HG03060 (cell line): ENCODE results near the gene PER1.

Source experiments
- ATAC-seq: cut with Tn5 transposase; IDR thresholded peaks from one replicate; pipeline ENCODE4 v1.9.1; 2021; ENCODE audit warnings: low read depth, moderate number of reproducible peaks; ENCODE audit not compliant: unreplicated experiment

Gene PER1

DNA sequence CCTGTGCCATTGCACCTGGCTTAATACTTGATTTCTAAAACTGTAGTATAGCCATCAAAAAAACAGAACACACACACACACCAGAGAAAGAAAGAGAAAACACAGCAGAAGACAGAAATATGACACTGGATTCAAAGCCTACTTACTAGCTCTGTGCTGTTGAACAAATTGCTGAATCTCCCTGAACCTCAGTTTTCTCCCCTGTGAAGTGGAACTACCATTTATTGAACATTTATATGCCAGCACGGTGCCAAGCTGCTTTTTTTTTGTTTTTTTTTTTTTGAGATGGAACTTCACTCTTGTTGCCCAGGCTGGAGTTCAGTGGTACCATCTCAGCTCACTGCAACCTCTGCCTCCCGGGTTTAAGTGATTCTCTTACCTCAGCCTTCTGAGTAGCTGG lies 51.4 kb downstream of the PER1 start:
- ATAC-seq, result no peak

DNA sequence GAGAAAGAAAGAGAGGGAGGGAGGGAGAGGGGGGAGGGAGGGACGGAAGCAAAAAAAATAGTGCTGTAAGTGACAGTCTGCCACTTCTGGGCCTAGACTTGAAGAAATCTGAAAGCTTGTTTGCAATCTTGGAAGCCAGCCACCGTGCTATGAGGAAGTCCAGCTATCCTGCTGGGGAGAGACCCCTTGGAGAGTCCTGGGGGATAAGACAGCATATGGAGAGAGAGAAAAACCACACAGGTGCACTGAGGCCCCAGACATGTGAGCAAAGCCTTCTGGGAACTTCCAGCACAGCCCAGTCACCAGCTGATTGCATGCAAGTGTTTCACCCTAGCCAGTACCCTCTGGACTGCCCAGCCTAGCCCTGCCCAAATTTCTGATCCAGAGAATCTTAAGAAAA lies 52.1 kb downstream of the PER1 start:
- no peak for ATAC-seq

DNA sequence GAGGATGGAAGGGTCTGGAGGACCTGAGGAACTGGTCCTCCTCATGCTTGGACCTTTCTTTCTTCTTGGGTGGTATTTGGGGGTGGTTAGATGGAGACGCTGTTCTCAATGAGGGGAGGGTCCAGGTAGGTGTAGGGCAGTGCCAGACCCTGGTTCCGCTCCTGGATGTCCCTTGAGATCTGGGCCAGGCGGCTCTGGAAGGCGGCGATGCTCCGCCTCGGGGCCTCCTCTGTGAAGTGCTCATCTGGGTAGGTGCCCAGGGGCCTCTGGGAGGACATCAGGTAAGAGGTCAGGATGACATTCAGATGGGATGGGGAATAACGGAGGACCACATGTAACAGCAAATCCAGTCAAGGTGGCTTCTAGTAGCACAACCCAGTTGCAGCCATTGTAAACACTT lies 55.7 kb downstream of the PER1 start:
- no peak for ATAC-seq

DNA sequence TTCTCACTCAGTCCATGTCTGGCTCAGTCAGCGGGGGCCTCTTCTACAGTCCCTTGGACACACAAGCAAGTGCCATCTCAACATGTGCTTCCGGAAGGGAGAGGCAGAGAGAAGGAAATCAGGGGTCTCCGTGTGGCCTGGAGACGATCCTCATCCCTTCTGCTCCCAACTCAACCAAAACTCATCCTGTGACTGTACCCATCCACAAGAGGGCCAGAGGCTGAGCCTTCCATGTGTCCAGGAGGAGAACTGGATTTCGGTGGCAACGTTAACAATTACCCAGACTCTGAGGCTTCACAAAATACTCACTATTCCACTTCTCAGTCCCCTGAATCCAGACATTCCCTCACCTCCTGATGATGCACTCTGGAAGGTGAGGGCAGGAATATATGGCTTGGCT lies 56.8 kb downstream of the PER1 start:
- no peak for ATAC-seq

DNA sequence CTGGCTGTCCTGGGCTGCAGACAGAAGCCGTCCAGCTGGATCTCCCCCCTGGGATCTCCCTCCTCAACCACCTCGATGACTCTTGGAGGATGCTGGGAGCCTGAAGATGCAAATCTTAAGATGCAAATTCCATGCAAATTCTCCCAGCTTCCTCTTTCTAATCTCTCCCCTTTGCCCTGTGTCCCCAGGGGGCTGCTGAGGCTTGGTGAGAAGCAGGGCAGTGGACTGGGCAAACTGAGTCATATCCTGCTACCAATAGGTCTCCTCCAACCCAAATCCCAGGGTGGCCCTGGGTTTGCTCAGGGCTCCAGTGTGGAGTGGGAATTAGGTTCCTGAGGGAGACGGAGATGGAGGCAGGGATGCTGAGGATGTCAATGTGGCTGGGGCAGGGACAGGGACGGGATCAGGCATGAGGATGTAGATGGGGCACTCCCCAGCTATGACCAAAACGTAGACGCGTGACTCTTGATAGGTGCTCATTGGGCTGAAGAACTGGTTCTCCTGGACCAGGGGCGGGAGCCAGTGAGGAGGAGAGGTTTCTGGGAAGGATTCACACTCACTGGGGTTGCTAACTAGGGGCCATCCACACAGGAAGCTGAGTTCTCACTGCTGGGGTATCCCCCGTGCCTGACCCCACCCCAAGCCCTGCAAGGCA lies 61.0 kb downstream of the PER1 start:
- peak; percentile 76 for ATAC-seq
